ENCODE data around the gene CLCN2. TPM values are rescaled to one million over a fixed set of nuclear protein-coding genes. Genes with fewer than 3 reads are reported as not detected.

CLCN2 gene
- total and polyA plus RNA-seq, 2 of the 4 experiments (the other 2 are of a cell fraction): 2.9 to 5.8 TPM

DNA sequence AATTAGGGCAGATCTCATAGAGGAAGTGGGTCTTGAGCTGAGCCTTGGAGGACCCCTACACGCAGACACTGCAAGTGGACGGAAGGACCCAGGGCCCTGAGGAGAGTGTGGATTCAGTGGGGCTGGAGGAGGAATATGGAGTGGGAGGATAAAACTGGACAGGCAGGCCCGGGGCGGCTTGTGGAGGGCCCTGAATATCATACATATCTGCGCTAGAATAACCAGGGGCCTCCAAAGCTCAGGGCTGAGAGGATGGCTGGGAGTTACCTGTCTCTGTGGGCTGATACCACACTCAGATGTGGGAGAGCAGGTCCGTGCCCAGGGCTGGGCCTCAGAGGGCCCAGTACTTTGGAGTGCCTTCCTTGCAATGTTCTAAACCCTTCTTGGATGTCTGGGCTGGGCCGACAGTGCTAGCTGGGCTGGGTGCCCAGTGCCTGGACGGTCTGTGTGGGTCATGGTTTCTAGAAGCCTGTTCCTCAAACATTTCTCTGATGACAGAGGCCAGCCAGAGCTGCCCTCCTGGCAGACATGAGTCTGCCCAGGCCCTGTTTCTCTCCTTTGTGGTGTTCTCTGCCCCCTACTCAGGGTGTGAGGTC is 48.0 kb upstream of the CLCN2 start:
- no peak overlapping the region for H4K5ac ChIP-seq (ENCODE audit: low read depth, low read length)
- H2BK20ac ChIP-seq (ENCODE audit: low read depth, low read length): no peak overlapping the region
- BruUV-seq (replicated peaks): no TSS peak
- dilution Hi-C loops (cut with HindIII; ENCODE audit: low sequenced_read_pairs, unreplicated experiment): no loop called here
- H3K4ac ChIP-seq (ENCODE audit: low read depth, low read length): no peak overlapping the region
- H3K27ac ChIP-seq (ENCODE audit: insufficient read depth, low read length): no peak overlapping the region
- H4K20me1 ChIP-seq (ENCODE audit: insufficient read depth, low read length): no peaks in the 10 kb centered on the region
- ChIA-PET POLR2A (ENCODE audit: unreplicated experiment) (no interaction called here), CTCF (no interaction called here)
- no peak overlapping the region for H2AK5ac ChIP-seq (ENCODE audit: low read depth, low read length)
- H2BK5ac ChIP-seq (ENCODE audit: low read depth, low read length, poor library complexity, severe bottlenecking): no peak overlapping the region
- H3K4me2 ChIP-seq (ENCODE audit: low read depth, low read length): no peak overlapping the region
- H3K27me3 ChIP-seq (ENCODE audit: control insufficient read depth, insufficient read depth, low read length): peaks cover 42% of the 10 kb centered on the region
- no peak overlapping the region for H3K4me3 ChIP-seq (ENCODE audit: insufficient read depth, low read depth, low read length)
- H2BK15ac ChIP-seq (ENCODE audit: low read depth, low read length): no peak overlapping the region
- in situ Hi-C loops (cut with MboI; ENCODE audit: low sequenced_read_pairs): no loop called here
- ATAC-seq (ENCODE audit: low read depth) (no peak), DNase-seq (no peak)
- H3K14ac ChIP-seq (replicated peaks; ENCODE audit: low read depth, low read length): no peak overlapping the region
- no peaks in the 10 kb centered on the region for H3K9me1 ChIP-seq (ENCODE audit: insufficient read depth, low read length)
- intact Hi-C loops (cut with micrococcal nuclease): no loop called here
- no peaks in the 10 kb centered on the region for H3K4me1 ChIP-seq (ENCODE audit: control insufficient read depth, insufficient read depth, low read length)
- H4K8ac ChIP-seq (ENCODE audit: low read depth in 2 of 2, low read length in 2 of 2): no peak overlapping the region
- H3K56ac ChIP-seq (ENCODE audit: extremely low read depth, insufficient read depth, low read length): no peak overlapping the region
- H2AFZ ChIP-seq (replicated peaks; ENCODE audit: low read length, poor library complexity): no peak overlapping the region
- no peaks in the 10 kb centered on the region for H3K36me3 ChIP-seq (ENCODE audit: control insufficient read depth, insufficient read depth, low read length)
- peaks cover 3% of the 10 kb centered on the region; the same call in 1 of the 2 replicates for H3K9me3 ChIP-seq (ENCODE audit: control insufficient read depth, insufficient read depth, low read length)
- H3K23ac ChIP-seq (ENCODE audit: low read depth, low read length): no peak overlapping the region
- H3K18ac ChIP-seq (ENCODE audit: low read depth, low read length): no peak overlapping the region
- no peaks in the 10 kb centered on the region for H3K79me1 ChIP-seq (ENCODE audit: low read depth in 1 of 2, low read length in 2 of 2)
- H2BK120ac ChIP-seq (ENCODE audit: low read depth, low read length): no peak overlapping the region
- no peak overlapping the region for H2AK9ac ChIP-seq (replicated peaks; ENCODE audit: low read depth, low read length, poor library complexity)
- WGBS, 2 experiments (ENCODE audit: extremely low coverage in 2 of 2, insufficient read length in 1 of 2): no CpG with 5 or more reads among the region's 8 CpGs
- no peak overlapping the region for H3K9ac ChIP-seq (ENCODE audit: low read depth, low read length)
- TF ChIP-seq MAFK (IDR thresholded peaks at IDR 0.05; ENCODE audit: low read depth, low read length) (no peak), RFX5 (IDR thresholded peaks at IDR 0.05; ENCODE audit: low read depth, low read length) (no peak), CHD1 (IDR thresholded peaks at IDR 0.05; ENCODE audit: low read depth, low read length) (no peak), SMC3 (IDR thresholded peaks at IDR 0.05; ENCODE audit: low read depth, low read length) (no peak), MXI1 (IDR thresholded peaks at IDR 0.05; ENCODE audit: borderline replicate concordance, low read depth, low read length) (no peak), RAD21 (IDR thresholded peaks at IDR 0.05; ENCODE audit: low read length) (no peak), POLR2A (IDR thresholded peaks at IDR 0.05; ENCODE audit: low read depth, low read length) (no peak), FOS (IDR thresholded peaks at IDR 0.05; ENCODE audit: low read depth, low read length) (no peak), CEBPB (IDR thresholded peaks at IDR 0.05; ENCODE audit: low read depth, low read length) (no peak), RCOR1 (IDR thresholded peaks at IDR 0.05; ENCODE audit: insufficient replicate concordance, low read length) (no peak), NFE2L2 (IDR thresholded peaks at IDR 0.05; ENCODE audit: low read depth, low read length) (no peak), MAZ (IDR thresholded peaks at IDR 0.05; ENCODE audit: borderline replicate concordance, low read depth, low read length) (no peak), BHLHE40 (IDR thresholded peaks at IDR 0.05; ENCODE audit: low read depth, low read length) (no peak)
- TF ChIP-seq, protein P1, sequence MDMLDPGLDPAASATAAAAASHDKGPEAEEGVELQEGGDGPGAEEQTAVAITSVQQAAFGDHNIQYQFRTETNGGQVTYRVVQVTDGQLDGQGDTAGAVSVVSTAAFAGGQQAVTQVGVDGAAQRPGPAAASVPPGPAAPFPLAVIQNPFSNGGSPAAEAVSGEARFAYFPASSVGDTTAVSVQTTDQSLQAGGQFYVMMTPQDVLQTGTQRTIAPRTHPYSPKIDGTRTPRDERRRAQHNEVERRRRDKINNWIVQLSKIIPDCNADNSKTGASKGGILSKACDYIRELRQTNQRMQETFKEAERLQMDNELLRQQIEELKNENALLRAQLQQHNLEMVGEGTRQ (IDR thresholded peaks at IDR 0.05; ENCODE audit: low read depth, low read length): no peak
- TF ChIP-seq, protein P2, sequence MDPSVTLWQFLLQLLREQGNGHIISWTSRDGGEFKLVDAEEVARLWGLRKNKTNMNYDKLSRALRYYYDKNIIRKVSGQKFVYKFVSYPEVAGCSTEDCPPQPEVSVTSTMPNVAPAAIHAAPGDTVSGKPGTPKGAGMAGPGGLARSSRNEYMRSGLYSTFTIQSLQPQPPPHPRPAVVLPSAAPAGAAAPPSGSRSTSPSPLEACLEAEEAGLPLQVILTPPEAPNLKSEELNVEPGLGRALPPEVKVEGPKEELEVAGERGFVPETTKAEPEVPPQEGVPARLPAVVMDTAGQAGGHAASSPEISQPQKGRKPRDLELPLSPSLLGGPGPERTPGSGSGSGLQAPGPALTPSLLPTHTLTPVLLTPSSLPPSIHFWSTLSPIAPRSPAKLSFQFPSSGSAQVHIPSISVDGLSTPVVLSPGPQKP (IDR thresholded peaks at IDR 0.05; ENCODE audit: borderline replicate concordance, low read depth, low read length): no peak
- TF ChIP-seq, protein P3, sequence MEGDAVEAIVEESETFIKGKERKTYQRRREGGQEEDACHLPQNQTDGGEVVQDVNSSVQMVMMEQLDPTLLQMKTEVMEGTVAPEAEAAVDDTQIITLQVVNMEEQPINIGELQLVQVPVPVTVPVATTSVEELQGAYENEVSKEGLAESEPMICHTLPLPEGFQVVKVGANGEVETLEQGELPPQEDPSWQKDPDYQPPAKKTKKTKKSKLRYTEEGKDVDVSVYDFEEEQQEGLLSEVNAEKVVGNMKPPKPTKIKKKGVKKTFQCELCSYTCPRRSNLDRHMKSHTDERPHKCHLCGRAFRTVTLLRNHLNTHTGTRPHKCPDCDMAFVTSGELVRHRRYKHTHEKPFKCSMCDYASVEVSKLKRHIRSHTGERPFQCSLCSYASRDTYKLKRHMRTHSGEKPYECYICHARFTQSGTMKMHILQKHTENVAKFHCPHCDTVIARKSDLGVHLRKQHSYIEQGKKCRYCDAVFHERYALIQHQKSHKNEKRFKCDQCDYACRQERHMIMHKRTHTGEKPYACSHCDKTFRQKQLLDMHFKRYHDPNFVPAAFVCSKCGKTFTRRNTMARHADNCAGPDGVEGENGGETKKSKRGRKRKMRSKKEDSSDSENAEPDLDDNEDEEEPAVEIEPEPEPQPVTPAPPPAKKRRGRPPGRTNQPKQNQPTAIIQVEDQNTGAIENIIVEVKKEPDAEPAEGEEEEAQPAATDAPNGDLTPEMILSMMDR (conservative IDR thresholded peaks at IDR 0.05; ENCODE audit: low read depth, low read length): no peak
- no peak overlapping the region for H4K91ac ChIP-seq (ENCODE audit: insufficient read depth, low read depth, low read length)

Measured in IMR-90 (cell line).